HepG2 (cell line): Measurements from ENCODE around the gene EMILIN1. TPM values are rescaled to one million over a fixed set of nuclear protein-coding genes. Genes with fewer than 3 reads are reported as not detected.
A peak's percentile ranks its signal among the peaks of the same experiment; 100 is the strongest.

ENCODE experiments used
- ASH2L ChIP-seq: fragments of 300-600, 200-600 bp; sonication (generic); IDR thresholded peaks from 2 replicates; pipeline ENCODE4 v1.7.0; 2017; ENCODE audit warnings: low read depth, mild to moderate bottlenecking, moderate library complexity, mixed read lengths, low read length; ENCODE audit not compliant: insufficient read length
- HCFC1 ChIP-seq: fragments of 150-350 bp; IDR thresholded peaks from 2 replicates; pipeline ENCODE4 v1.6.1; 2014; ENCODE audit warnings: low read depth, low read length
- NFIB ChIP-seq: sonication (generic); formaldehyde crosslinking; IDR thresholded peaks from 2 replicates; pipeline ENCODE4 v1.9.0; 2021; ENCODE audit warnings: missing genetic modification reagents, mild to moderate bottlenecking, borderline replicate concordance
- NR2F2 ChIP-seq: IDR thresholded peaks from 2 replicates; pipeline ENCODE4 v1.6.1; 2012; ENCODE audit warnings: low read depth, inconsistent platforms, borderline replicate concordance
- PAF1 ChIP-seq: IDR thresholded peaks from 2 replicates; pipeline ENCODE4 v1.6.1; 2016; ENCODE audit warnings: missing genetic modification reagents, missing compliant biosample characterization
- PCBP2 ChIP-seq: fragments of 200-400 bp; formaldehyde crosslinking; optimal IDR thresholded peaks from 2 replicates; pipeline ENCODE3; 2018; ENCODE audit warnings: low read length, low read depth; ENCODE audit not compliant: poor library complexity, severe bottlenecking
- SPEN ChIP-seq: sonication (generic); formaldehyde crosslinking; IDR thresholded peaks from 2 replicates; pipeline ENCODE4 v1.5.1; 2020; ENCODE audit warnings: low read depth, mild to moderate bottlenecking, missing genetic modification reagents
- ZBTB38 ChIP-seq: sonication (generic); formaldehyde crosslinking; IDR thresholded peaks from 2 replicates; pipeline ENCODE4 v1.5.1; 2020; ENCODE audit warnings: mild to moderate bottlenecking, missing genetic modification reagents
- ZC3H13 ChIP-seq: sonication (generic); formaldehyde crosslinking; IDR thresholded peaks from 2 replicates; pipeline ENCODE4 v1.8.1; 2023; ENCODE audit warnings: mild to moderate bottlenecking, missing genetic modification reagents, moderate library complexity
- ZC3H4 ChIP-seq: sonication (generic); formaldehyde crosslinking; IDR thresholded peaks from 2 replicates; pipeline ENCODE4 v1.4.0; 2020; ENCODE audit warnings: missing genetic modification reagents, borderline replicate concordance
- ZNF552 ChIP-seq: sonication (generic); formaldehyde crosslinking; IDR thresholded peaks from 2 replicates; pipeline ENCODE4 v1.9.0; 2022; ENCODE audit warnings: missing genetic modification reagents, mild to moderate bottlenecking, borderline replicate concordance
- ZNF564 ChIP-seq: sonication (generic); formaldehyde crosslinking; IDR thresholded peaks from 2 replicates; pipeline ENCODE4 v1.8.1; 2023; ENCODE audit warnings: mild to moderate bottlenecking, missing genetic modification reagents
- ZNF768 ChIP-seq: sonication (generic); formaldehyde crosslinking; IDR thresholded peaks from 2 replicates; pipeline ENCODE4 v1.4.0; 2020; ENCODE audit warnings: missing genetic modification reagents
- polyA plus RNA-seq, 8 experiments: library from polyadenylated mRNA; depleted of rRNA in 3 of 8; stranded (reverse) in 7 of 8; unstranded in 1 of 8; fragments of >200 nt; fragmentation: Illumina TruSeq in 4 of 8; extraction: Trizol in 4 of 8; gene quantifications; 2 replicates each; pipeline versions ENCODE4 v1.2.1 to v1.2.3, GENCODE V29; 2011 to 2016; ENCODE audit warnings: low read depth in 4 of 8, missing spikeins in 1 of 8, mixed read lengths in 1 of 8; ENCODE audit not compliant: insufficient read depth in 1 of 8
- total RNA-seq, 5 experiments: library from RNA; depleted of rRNA; stranded (reverse); fragments of >200 nt; fragmentation: Illumina TruSeq; extraction: Trizol; gene quantifications; 2 replicates each; pipeline ENCODE4 v1.2.3, GENCODE V29; 2016; ENCODE audit warnings: low read depth in 1 of 5
- TF ChIP-seq, protein P1 (sequence below): sonication (generic); formaldehyde crosslinking; IDR thresholded peaks from 2 replicates; pipeline ENCODE4 v1.5.1; 2020; ENCODE audit warnings: mild to moderate bottlenecking, missing genetic modification reagents
- TF ChIP-seq, protein P2 (sequence below): sonication (generic); formaldehyde crosslinking; IDR thresholded peaks from 2 replicates; pipeline ENCODE4 v1.4.0; 2020; ENCODE audit warnings: mild to moderate bottlenecking, missing genetic modification reagents
- TF ChIP-seq, protein P3 (sequence below): sonication (generic); formaldehyde crosslinking; IDR thresholded peaks from 2 replicates; pipeline ENCODE4 v1.5.0; 2020; ENCODE audit warnings: missing genetic modification reagents, mild to moderate bottlenecking, borderline replicate concordance
- TF ChIP-seq, protein P4 (sequence below): sonication (generic); formaldehyde crosslinking; IDR thresholded peaks from 2 replicates; pipeline ENCODE4 v1.4.0; 2020; ENCODE audit warnings: low read depth, mild to moderate bottlenecking, missing genetic modification reagents

Gene EMILIN1
- total and polyA plus RNA-seq, 2 of the 13 experiments (the other 11 are each of a cell fraction or from before 2014, with no cell fraction given), result 8.1 to 9.7 TPM

DNA sequence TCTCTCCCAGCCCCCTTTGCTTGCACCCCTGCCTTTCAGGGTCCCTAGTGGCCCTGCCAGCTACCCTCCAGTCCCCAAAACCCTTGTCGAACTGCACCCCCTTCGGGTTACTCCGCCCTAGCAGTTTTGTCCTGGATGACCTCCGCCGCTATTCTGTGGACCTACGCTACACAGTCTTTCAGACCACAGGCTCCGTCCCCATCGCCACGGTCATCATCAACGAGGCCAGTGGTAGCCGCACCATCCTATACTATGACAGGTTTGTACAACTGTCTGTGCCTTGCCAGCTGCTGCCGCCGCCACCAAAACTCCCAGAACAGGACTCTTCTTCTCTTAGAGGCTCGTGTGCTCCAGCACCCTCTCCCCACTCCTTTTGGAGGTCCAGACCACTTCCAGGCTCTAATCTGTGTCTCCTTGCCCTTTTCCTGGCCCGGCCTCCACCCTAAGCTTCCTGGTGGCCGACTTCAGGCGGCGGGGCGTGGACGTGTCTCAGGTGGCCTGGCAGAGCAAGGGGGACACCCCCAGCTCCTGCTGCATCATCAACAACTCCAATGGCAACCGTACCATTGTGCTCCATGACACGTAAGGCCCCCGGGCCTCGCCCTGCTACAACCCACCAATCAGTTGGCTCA lies 16.1 kb downstream of the EMILIN1 start (continued):
- TF ChIP-seq, protein P1, sequence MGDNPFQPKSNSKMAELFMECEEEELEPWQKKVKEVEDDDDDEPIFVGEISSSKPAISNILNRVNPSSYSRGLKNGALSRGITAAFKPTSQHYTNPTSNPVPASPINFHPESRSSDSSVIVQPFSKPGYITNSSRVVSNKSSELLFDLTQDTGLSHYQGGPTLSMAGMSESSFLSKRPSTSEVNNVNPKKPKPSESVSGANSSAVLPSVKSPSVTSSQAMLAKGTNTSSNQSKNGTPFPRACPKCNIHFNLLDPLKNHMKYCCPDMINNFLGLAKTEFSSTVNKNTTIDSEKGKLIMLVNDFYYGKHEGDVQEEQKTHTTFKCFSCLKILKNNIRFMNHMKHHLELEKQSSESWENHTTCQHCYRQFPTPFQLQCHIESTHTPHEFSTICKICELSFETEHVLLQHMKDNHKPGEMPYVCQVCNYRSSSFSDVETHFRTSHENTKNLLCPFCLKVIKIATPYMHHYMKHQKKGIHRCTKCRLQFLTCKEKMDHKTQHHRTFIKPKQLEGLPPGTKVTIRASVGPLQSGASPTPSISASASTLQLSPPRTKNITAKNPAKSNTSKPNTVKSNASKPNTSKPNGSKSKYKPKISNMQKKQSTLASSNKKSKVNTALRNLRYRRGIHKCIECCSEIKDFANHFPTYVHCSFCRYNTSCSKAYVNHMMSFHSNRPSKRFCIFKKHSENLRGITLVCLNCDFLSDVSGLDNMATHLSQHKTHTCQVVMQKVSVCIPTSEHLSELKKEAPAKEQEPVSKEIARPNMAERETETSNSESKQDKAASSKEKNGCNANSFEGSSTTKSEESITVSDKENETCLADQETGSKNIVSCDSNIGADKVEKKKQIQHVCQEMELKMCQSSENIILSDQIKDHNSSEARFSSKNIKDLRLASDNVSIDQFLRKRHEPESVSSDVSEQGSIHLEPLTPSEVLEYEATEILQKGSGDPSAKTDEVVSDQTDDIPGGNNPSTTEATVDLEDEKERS (CRISPR knock-in tag), result peak; percentile 3; the same call in 1 of the 2 replicates
- 0 out of 2 replicates have a peak, but pooled peaks have one; percentile 2 for TF ChIP-seq NR2F2
- TF ChIP-seq ZNF768 (CRISPR knock-in tag), result 0 out of 2 replicates have a peak, but pooled peaks have one; percentile 29
- TF ChIP-seq ZC3H13 (CRISPR knock-in tag), result peak; percentile 45
- 0 out of 2 replicates have a peak, but pooled peaks have one; percentile 10 for TF ChIP-seq PAF1
- TF ChIP-seq PCBP2, result no peak
- 0 out of 2 replicates have a peak, but pooled peaks have one; percentile 7 for TF ChIP-seq ZNF552 (CRISPR knock-in tag)
- TF ChIP-seq, protein P2, sequence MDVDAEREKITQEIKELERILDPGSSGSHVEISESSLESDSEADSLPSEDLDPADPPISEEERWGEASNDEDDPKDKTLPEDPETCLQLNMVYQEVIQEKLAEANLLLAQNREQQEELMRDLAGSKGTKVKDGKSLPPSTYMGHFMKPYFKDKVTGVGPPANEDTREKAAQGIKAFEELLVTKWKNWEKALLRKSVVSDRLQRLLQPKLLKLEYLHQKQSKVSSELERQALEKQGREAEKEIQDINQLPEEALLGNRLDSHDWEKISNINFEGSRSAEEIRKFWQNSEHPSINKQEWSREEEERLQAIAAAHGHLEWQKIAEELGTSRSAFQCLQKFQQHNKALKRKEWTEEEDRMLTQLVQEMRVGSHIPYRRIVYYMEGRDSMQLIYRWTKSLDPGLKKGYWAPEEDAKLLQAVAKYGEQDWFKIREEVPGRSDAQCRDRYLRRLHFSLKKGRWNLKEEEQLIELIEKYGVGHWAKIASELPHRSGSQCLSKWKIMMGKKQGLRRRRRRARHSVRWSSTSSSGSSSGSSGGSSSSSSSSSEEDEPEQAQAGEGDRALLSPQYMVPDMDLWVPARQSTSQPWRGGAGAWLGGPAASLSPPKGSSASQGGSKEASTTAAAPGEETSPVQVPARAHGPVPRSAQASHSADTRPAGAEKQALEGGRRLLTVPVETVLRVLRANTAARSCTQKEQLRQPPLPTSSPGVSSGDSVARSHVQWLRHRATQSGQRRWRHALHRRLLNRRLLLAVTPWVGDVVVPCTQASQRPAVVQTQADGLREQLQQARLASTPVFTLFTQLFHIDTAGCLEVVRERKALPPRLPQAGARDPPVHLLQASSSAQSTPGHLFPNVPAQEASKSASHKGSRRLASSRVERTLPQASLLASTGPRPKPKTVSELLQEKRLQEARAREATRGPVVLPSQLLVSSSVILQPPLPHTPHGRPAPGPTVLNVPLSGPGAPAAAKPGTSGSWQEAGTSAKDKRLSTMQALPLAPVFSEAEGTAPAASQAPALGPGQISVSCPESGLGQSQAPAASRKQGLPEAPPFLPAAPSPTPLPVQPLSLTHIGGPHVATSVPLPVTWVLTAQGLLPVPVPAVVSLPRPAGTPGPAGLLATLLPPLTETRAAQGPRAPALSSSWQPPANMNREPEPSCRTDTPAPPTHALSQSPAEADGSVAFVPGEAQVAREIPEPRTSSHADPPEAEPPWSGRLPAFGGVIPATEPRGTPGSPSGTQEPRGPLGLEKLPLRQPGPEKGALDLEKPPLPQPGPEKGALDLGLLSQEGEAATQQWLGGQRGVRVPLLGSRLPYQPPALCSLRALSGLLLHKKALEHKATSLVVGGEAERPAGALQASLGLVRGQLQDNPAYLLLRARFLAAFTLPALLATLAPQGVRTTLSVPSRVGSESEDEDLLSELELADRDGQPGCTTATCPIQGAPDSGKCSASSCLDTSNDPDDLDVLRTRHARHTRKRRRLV (CRISPR knock-in tag), result peak; percentile 21; the same call in 1 of the 2 replicates
- peak; percentile 95 for TF ChIP-seq ZBTB38 (CRISPR knock-in tag)
- 0 out of 2 replicates have a peak, but pooled peaks have one; percentile 18 for TF ChIP-seq SPEN
- TF ChIP-seq ASH2L, result peak; percentile 2
- 0 out of 2 replicates have a peak, but pooled peaks have one; percentile 8 for TF ChIP-seq HCFC1
- TF ChIP-seq, protein P3, sequence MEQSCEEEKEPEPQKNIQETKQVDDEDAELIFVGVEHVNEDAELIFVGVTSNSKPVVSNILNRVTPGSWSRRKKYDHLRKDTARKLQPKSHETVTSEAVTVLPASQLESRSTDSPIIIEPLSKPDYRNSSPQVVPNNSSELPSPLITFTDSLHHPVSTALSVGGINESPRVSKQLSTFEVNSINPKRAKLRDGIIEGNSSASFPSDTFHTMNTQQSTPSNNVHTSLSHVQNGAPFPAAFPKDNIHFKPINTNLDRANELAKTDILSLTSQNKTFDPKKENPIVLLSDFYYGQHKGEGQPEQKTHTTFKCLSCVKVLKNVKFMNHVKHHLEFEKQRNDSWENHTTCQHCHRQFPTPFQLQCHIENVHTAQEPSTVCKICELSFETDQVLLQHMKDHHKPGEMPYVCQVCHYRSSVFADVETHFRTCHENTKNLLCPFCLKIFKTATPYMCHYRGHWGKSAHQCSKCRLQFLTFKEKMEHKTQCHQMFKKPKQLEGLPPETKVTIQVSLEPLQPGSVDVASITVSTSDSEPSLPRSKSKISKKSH, result 0 out of 2 replicates have a peak, but pooled peaks have one; percentile 34
- TF ChIP-seq, protein P4, sequence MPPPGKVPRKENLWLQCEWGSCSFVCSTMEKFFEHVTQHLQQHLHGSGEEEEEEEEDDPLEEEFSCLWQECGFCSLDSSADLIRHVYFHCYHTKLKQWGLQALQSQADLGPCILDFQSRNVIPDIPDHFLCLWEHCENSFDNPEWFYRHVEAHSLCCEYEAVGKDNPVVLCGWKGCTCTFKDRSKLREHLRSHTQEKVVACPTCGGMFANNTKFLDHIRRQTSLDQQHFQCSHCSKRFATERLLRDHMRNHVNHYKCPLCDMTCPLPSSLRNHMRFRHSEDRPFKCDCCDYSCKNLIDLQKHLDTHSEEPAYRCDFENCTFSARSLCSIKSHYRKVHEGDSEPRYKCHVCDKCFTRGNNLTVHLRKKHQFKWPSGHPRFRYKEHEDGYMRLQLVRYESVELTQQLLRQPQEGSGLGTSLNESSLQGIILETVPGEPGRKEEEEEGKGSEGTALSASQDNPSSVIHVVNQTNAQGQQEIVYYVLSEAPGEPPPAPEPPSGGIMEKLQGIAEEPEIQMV (CRISPR knock-in tag), result no peak
- TF ChIP-seq ZC3H4 (CRISPR knock-in tag), result 0 out of 2 replicates have a peak, but pooled peaks have one; percentile 77
- peak; percentile 86; the same call in 1 of the 2 replicates for TF ChIP-seq NFIB (CRISPR knock-in tag)
- TF ChIP-seq ZNF564 (CRISPR knock-in tag), result 0 out of 2 replicates have a peak, but pooled peaks have one; percentile 21
